DMS 273 treated with DMSO at 0.1 percent for 48 hours (cell line): Measurements from ENCODE around the gene ANHX.

Experiments used
- DNase-seq: peaks from one replicate; lab custom pipeline; 2025; lab: John Stamatoyannopoulos, UW

Gene ANHX

DNA sequence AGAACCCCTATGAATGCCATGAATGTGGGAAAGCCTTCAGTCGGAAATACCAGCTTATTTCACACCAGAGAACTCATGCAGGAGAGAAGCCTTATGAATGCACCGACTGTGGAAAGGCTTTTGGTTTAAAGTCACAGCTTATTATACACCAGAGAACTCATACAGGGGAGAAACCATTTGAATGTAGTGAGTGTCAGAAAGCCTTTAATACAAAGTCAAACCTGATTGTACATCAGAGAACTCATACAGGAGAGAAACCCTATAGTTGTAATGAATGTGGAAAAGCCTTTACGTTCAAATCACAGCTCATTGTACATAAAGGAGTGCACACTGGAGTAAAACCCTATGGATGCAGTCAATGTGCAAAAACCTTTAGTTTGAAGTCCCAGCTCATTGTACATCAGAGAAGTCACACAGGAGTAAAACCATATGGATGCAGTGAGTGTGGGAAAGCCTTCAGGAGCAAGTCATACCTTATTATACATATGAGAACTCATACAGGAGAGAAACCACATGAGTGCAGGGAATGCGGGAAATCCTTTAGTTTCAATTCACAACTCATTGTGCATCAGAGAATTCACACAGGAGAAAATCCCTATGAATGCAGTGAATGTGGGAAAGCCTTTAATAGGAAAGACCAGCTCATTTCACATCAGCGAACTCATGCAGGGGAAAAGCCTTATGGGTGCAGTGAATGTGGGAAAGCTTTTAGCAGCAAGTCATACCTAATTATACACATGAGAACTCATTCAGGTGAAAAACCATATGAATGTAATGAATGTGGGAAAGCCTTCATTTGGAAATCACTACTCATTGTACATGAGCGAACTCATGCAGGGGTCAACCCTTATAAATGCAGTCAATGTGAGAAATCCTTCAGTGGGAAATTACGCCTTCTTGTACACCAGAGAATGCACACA is 32.1 kb downstream of the ANHX start:
- DNase-seq, result no peak

DNA sequence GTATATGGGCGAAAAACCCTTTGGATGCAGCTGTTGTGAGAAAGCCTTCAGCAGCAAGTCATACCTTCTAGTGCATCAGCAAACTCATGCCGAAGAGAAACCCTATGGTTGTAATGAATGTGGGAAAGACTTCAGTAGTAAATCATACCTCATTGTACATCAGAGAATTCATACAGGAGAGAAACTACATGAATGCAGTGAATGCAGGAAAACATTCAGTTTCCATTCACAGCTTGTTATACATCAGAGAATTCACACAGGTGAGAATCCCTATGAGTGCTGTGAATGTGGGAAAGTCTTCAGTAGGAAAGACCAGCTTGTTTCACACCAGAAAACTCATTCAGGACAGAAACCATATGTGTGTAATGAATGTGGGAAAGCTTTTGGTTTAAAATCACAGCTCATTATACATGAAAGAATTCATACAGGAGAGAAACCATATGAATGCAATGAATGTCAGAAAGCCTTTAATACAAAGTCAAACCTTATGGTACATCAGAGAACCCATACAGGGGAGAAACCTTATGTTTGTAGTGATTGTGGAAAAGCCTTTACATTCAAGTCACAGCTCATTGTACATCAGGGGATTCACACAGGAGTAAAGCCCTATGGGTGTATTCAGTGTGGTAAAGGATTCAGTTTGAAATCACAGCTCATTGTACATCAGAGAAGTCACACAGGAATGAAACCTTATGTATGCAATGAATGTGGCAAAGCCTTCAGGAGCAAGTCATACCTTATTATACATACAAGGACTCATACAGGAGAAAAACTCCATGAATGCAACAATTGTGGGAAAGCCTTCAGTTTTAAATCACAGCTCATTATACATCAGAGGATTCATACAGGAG is 33.0 kb downstream of the ANHX start:
- no peak for DNase-seq

DNA sequence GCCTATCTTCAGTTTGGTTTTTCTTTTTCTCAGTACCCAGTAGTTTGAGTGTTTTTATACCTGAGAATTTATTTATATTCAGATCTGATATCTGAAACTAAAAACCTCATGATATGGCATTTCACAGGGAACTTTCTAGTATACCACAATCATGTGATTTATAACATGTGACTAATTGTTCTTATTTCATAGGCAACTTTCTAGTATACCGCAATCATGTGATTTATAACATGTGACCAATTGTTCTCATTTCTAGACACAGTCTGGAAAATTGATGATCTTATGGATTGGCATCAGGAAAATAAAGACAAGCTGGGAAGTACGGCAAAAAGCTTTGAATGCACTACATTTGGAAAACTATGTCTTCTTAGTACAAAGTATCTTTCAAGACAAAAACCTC is 33.8 kb downstream of the ANHX start:
- DNase-seq, result no peak

DNA sequence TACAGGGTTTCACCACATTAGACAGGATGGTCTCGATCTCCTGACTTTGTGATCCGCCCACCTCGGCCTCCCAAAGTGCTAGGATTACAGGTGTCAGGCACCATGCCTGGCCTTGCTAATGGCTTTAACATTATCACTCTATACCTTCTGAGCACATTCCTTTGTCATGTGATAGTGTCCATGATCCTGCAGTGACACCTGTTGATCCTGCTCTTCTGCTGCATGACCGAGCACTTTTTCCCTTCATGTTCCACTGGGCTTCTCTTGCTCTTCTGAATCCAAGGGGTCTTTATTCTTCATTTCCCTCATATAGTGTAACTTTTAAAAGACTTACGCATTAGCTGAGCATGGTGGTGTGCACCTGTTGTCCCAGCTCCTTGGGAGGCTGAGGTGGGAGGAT is 42.8 kb downstream of the ANHX start:
- DNase-seq, result no peak

DNA sequence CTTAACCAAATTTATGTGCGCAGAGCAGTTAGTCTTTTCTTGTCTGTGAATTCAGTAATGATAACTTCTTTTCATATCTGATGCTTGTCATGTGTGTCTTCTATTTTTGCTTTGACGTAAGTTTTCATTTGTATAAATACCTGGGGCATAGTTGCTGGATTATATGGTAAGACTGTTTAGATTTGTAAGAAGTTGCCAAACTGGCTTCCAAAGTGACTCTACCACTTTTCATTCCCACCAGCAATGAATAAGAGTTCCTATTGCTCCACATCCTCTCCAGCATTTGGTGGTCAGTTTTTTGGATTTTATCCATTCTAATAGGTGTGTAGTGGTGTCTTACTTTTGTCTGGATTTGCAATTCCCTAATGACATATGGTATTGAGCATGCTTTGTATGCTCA is 45.5 kb downstream of the ANHX start:
- DNase-seq, result no peak

DNA sequence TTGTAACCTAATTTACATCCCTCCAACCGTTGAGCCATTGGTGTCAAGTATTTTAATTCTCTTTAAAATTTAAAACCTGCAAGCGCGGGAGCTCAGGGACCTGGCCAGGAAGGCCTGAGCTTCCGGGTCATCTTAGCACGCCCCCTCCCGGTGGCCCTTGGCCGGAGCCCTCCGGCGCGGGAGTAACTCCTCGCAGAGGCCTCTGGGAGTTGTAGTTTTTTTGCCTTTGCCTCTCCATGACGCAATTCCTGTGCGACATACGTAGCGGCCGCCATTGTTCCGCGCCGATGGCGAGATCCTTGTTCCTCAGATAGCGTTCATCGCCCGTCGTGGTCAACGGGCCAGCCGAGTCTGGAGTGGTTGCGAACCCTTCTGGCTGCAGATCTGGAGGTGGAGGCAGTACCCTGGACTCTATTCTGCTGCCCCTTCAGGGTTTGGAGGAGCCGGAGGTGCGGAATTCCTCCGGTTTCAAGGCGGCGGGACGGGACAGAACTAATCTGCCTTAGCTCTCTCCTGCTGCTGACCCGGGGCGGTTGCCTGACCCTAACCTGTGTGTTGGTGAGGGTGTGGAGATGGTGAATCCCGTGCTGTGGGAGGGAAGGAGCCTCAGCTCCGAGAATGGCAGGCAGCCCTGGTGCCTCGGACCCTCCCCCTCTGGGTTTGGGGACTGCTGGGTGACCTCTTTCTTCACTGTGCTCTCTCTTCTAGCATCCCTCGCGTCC is 54.3 kb downstream of the ANHX start, which contains the start of gene ZNF268:
ZNF268 (plus strand) TSS at position 258 of the 722 bp plus-strand sequence. CDS start 503 bp downstream, outside the sequence.
- peak; percentile 63 for DNase-seq

DNA sequence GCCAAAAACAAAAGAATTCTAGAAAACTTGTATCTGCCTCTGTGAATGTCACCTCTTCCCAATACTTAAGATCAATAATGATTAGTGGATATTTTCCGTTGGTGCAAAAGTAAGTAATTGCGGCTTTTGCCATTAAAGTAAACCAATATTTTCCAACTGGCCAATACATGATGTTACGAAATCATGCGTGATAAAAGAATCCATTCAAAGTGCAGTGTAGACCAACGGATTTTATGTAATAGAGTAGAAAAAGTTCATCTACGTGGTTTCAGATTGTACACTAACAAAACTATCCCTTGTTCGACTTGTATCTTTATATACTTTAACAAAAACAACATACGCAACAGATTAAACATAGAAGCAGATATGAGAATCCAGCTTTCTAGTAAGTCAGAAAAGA is 55.0 kb downstream of the ANHX start:
- no peak for DNase-seq

DNA sequence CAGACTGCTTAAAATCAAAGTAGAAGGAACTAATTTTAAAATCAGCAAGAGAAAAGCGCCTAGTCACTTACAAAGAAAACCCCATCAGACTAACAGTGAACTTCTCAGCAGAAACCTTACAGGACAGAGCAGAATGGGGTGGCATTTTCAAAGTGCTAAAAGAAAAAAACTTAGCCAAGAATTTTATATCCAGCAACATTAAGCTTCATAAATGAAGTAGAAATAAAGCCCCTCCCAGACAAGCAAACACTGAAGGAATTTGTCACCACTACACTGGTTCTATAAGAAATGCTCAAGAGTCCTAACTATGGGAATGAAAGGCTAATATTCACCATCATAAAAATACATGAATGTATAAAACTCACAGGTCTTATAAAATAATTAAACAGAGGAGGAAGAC is 60.8 kb downstream of the ANHX start:
- DNase-seq, result no peak

DNA sequence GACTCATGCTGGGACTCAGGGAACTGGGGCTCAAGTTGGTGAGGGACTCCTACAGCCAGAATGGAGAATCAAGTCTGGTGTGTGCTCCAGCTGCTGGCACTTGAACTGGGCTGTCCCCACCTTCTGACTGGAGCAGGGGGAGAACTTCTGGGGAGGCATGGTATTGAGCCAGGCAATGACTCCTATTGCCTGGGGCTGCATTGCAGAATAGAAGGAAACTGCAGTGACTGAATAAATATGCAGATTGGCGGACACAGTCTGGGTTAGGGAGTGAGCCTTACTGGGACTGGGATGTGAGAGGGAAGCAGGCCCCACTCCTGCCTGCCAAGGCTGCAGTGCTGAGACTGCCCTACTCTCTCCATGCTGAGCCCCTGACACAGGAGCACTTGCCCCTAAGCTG is 63.2 kb downstream of the ANHX start:
- no peak for DNase-seq
